H9 (cell line): ENCODE data around the gene PNO1. TPM values are rescaled to one million over a fixed set of nuclear protein-coding genes. Genes with fewer than 3 reads are reported as not detected.
A peak's percentile ranks its signal among the peaks of the same experiment; 100 is the strongest.

ENCODE experiments used
- DNase-seq: peaks from one replicate; pipeline ENCODE4 v3.0.0-alpha.2; 2017
- H2AFZ ChIP-seq: one replicate; pipeline ENCODE4 v1.6.1; 2013; ENCODE audit warnings: mild to moderate bottlenecking, low read length, control low read depth, moderate library complexity
- H2AK5ac ChIP-seq: 2 replicates; pipeline ENCODE4 v1.6.1; 2013; ENCODE audit warnings: low read length, control low read depth, mixed read lengths; ENCODE audit not compliant: insufficient read length
- H2BK120ac ChIP-seq: one replicate; pipeline ENCODE4 v1.6.1; 2013; ENCODE audit warnings: low read depth, mild to moderate bottlenecking, low read length, control low read depth, inconsistent platforms; ENCODE audit not compliant: poor library complexity, severe bottlenecking
- H2BK12ac ChIP-seq: 2 replicates; pipeline ENCODE4 v1.6.1; 2013; ENCODE audit warnings: low read length, control low read depth, mixed read lengths, low read depth; ENCODE audit not compliant: insufficient read length
- H2BK15ac ChIP-seq: 2 replicates; pipeline ENCODE4 v1.6.1; 2013; ENCODE audit warnings: low read depth, low read length, control low read depth
- H2BK20ac ChIP-seq: one replicate; pipeline ENCODE4 v1.6.1; 2013; ENCODE audit warnings: low read depth, mild to moderate bottlenecking, low read length, control low read depth, inconsistent platforms; ENCODE audit not compliant: poor library complexity, severe bottlenecking
- H2BK5ac ChIP-seq: 2 replicates; pipeline ENCODE4 v1.6.1; 2013; ENCODE audit warnings: low read length, control low read depth, mixed read lengths; ENCODE audit not compliant: insufficient read length
- H3K14ac ChIP-seq: 2 replicates; pipeline ENCODE4 v1.6.1; 2013; ENCODE audit warnings: low read length, control low read depth; ENCODE audit not compliant: insufficient read depth
- H3K18ac ChIP-seq: 2 replicates; pipeline ENCODE4 v1.6.1; 2013; ENCODE audit warnings: low read depth, mild to moderate bottlenecking, mixed read lengths, low read length, control low read depth; ENCODE audit not compliant: insufficient read length
- H3K23ac ChIP-seq: 2 replicates; pipeline ENCODE4 v1.6.1; 2013; ENCODE audit warnings: low read length, control low read depth, mixed read lengths, low read depth; ENCODE audit not compliant: insufficient read length
- H3K23me2 ChIP-seq: 2 replicates; pipeline ENCODE4 v1.6.1; 2013; ENCODE audit warnings: low read depth, mild to moderate bottlenecking, mixed read lengths, low read length, control low read depth; ENCODE audit not compliant: insufficient read length, poor library complexity, severe bottlenecking
- H3K27ac ChIP-seq: 2 replicates; pipeline ENCODE4 v1.5.1; 2013; ENCODE audit warnings: low read length, control low read depth, mixed read lengths, low read depth; ENCODE audit not compliant: insufficient read length
- H3K27me3 ChIP-seq: 2 replicates; pipeline ENCODE4 v1.6.1; 2013; ENCODE audit warnings: low read length, control low read depth, inconsistent platforms; ENCODE audit not compliant: insufficient read depth
- H3K4ac ChIP-seq: 2 replicates; pipeline ENCODE4 v1.6.1; 2013; ENCODE audit warnings: low read depth, mild to moderate bottlenecking, control low read depth, inconsistent platforms, low read length, moderate library complexity
- H3K4me1 ChIP-seq: 2 replicates; pipeline ENCODE4 v1.6.1; 2013; ENCODE audit warnings: low read length, control low read depth, inconsistent platforms; ENCODE audit not compliant: insufficient read depth
- H3K4me2 ChIP-seq: 2 replicates; pipeline ENCODE4 v1.6.1; 2013; ENCODE audit warnings: low read length, control low read depth, mixed read lengths; ENCODE audit not compliant: insufficient read length, insufficient read depth
- H3K56ac ChIP-seq: 2 replicates; pipeline ENCODE4 v1.6.1; 2013; ENCODE audit warnings: low read depth, mild to moderate bottlenecking, mixed read lengths, low read length, control low read depth; ENCODE audit not compliant: insufficient read length
- H3K79me1 ChIP-seq: 2 replicates; pipeline ENCODE4 v1.6.1; 2013; ENCODE audit warnings: low read depth, mild to moderate bottlenecking, moderate library complexity, low read length, control low read depth, inconsistent platforms; ENCODE audit not compliant: insufficient read depth, poor library complexity, severe bottlenecking
- H3K79me2 ChIP-seq: 2 replicates; pipeline ENCODE4 v1.6.1; 2013; ENCODE audit warnings: low read length, control low read depth, inconsistent platforms; ENCODE audit not compliant: insufficient read depth
- H3K9ac ChIP-seq: 2 replicates; pipeline ENCODE4 v1.6.1; 2013; ENCODE audit warnings: low read length, control low read depth, mixed read lengths; ENCODE audit not compliant: insufficient read length; ENCODE audit errors: extremely low read depth
- H3K9me3 ChIP-seq: one replicate; pipeline ENCODE4 v1.6.1; 2013; ENCODE audit warnings: low read depth, low read length, inconsistent platforms; ENCODE audit not compliant: control insufficient read depth
- H3T11ph ChIP-seq: one replicate; pipeline ENCODE4 v1.6.1; 2013; ENCODE audit warnings: mild to moderate bottlenecking, low read length, control low read depth, inconsistent platforms
- H4K20me1 ChIP-seq: one replicate; pipeline ENCODE4 v1.6.1; 2013; ENCODE audit not compliant: control insufficient read depth, insufficient read length, insufficient read depth
- H4K5ac ChIP-seq: 2 replicates; pipeline ENCODE4 v1.6.1; 2013; ENCODE audit warnings: low read depth, mild to moderate bottlenecking, mixed read lengths, low read length, control low read depth; ENCODE audit not compliant: insufficient read length
- H4K8ac ChIP-seq: replicated peaks from 2 replicates; pipeline ENCODE4 v1.6.1; 2013; ENCODE audit warnings: low read length, control low read depth, mixed read lengths, low read depth; ENCODE audit not compliant: insufficient read length
- H4K91ac ChIP-seq: 2 replicates; pipeline ENCODE4 v1.6.1; 2013; ENCODE audit warnings: low read depth, mild to moderate bottlenecking, moderate library complexity, mixed read lengths, low read length, control low read depth; ENCODE audit not compliant: insufficient read length
- H3K27ac Mint-ChIP-seq, 3 experiments: 2 replicates in 2 of 3; 3 replicates in 1 of 3; pipeline ENCODE4 v1.8.0; 2020 to 2021; ENCODE audit warnings: mixed read lengths in 3 of 3, mild to moderate bottlenecking in 1 of 3, moderate library complexity in 1 of 3
- H3K27me3 Mint-ChIP-seq: 2 replicates; pipeline ENCODE4 v1.8.0; 2021; ENCODE audit warnings: low read depth, mild to moderate bottlenecking, moderate library complexity, mixed read lengths
- H3K36me3 Mint-ChIP-seq, 3 experiments: 2 replicates in 2 of 3; 3 replicates in 1 of 3; pipeline ENCODE4 v1.8.0; 2020 to 2021; ENCODE audit warnings: low read depth in 3 of 3, mixed read lengths in 3 of 3; ENCODE audit not compliant: insufficient read depth in 1 of 3
- H3K4me1 Mint-ChIP-seq, 2 experiments: 2 replicates each; pipeline ENCODE4 v1.8.0; 2020; ENCODE audit warnings: mixed read lengths in 2 of 2
- H3K4me3 Mint-ChIP-seq, 2 experiments: 2 replicates in 1 of 2; 3 replicates in 1 of 2; pipeline ENCODE4 v1.8.0; 2020 to 2021; ENCODE audit warnings: mild to moderate bottlenecking in 2 of 2, mixed read lengths in 2 of 2, moderate library complexity in 1 of 2
- H3K9me3 Mint-ChIP-seq, 2 experiments: 2 replicates in 1 of 2; 3 replicates in 1 of 2; pipeline ENCODE4 v1.8.0; 2020; ENCODE audit warnings: mild to moderate bottlenecking in 2 of 2, mixed read lengths in 2 of 2, moderate library complexity in 1 of 2
- WGBS: extraction: QIAGEN DNeasy Blood & Tissue Kit; methylation state at CpG from one replicate; pipeline ENCODE4 v1.1.7; 2013; ENCODE audit warnings: missing lambda C conversion rate, low lambda C conversion rate, mixed read lengths; ENCODE audit not compliant: insufficient read length; ENCODE audit errors: extremely low coverage; 5-methylcytosine and 5-hydroxymethylcytosine counted together
- total RNA-seq: library from RNA; stranded (reverse); gene quantifications from 2 replicates; pipeline ENCODE4 v1.2.1, GENCODE V29; 2021
- TF ChIP-seq, protein P1 (sequence below): fragments of 200-600 bp; sonication (generic); conservative IDR thresholded peaks from 3 replicates; pipeline ENCODE4 v1.8.0; 2021; ENCODE audit warnings: antibody characterized with exemption, mild to moderate bottlenecking

Gene PNO1
- total RNA-seq, 1 experiment from 2014 or later, result 46.5 TPM

DNA sequence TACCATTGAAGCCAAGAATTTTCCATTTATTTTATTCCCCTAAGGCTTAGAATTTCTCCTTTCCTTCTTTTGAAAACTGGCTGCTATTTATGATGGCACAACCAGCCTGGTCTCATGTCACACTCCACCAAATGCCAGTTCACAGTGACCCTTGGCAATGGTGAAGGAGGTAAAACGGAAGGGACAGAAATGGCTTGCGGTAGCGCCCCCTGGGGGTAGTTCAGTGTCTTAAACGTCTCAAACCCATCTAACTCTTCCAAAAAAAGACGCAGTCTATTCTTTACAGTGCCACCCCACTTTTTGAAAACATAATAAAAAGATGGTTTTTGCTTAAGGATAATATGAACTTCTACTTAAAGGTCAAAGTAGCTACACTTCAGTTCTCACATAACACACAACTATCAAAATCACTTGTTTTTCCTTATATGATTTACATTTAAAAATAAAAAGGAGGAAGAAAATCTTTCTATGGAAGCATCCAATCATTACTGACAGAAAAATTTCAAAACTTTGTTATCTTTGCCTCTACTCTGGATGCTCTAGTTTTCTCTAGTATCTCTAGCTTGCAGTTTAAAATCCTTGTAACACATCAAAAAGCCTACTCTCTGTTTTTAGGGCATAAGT, 28.0 kb downstream of the PNO1 start:
- Histone ChIP-seq H2BK15ac (no peak overlapping the region), H3K79me2 (peaks cover 2% of the 10 kb centered on the region; the same call in 1 of the 2 replicates), H3K4ac (no peak overlapping the region), H3K56ac (no peak overlapping the region), H2BK20ac (no peak overlapping the region), H4K20me1 (no peaks in the 10 kb centered on the region), H4K8ac (no peak overlapping the region), H3K14ac (no peak overlapping the region), H3K27me3 (no peaks in the 10 kb centered on the region), H3K23me2 (no peaks in the 10 kb centered on the region), H4K5ac (no peak overlapping the region), H3K9ac (no peak overlapping the region), H2BK5ac (no peak overlapping the region), H3K27ac (no peak overlapping the region), H2AK5ac (no peak overlapping the region), H3T11ph (no peak overlapping the region), H2BK120ac (no peak overlapping the region), H3K4me2 (no peak overlapping the region), H3K9me3 (no peaks in the 10 kb centered on the region), H3K23ac (no peak overlapping the region), H3K79me1 (peaks cover 3% of the 10 kb centered on the region), H2BK12ac (no peak overlapping the region), H3K4me1 (no peaks in the 10 kb centered on the region), H2AFZ (no peak overlapping the region), H4K91ac (no peak overlapping the region), H3K18ac (no peak overlapping the region)
- no peaks in the 10 kb centered on the region for H3K9me3 Mint-ChIP-seq
- no peak overlapping the region; a peak in 1 of 7 replicates for H3K27ac Mint-ChIP-seq
- TF ChIP-seq, protein P1, sequence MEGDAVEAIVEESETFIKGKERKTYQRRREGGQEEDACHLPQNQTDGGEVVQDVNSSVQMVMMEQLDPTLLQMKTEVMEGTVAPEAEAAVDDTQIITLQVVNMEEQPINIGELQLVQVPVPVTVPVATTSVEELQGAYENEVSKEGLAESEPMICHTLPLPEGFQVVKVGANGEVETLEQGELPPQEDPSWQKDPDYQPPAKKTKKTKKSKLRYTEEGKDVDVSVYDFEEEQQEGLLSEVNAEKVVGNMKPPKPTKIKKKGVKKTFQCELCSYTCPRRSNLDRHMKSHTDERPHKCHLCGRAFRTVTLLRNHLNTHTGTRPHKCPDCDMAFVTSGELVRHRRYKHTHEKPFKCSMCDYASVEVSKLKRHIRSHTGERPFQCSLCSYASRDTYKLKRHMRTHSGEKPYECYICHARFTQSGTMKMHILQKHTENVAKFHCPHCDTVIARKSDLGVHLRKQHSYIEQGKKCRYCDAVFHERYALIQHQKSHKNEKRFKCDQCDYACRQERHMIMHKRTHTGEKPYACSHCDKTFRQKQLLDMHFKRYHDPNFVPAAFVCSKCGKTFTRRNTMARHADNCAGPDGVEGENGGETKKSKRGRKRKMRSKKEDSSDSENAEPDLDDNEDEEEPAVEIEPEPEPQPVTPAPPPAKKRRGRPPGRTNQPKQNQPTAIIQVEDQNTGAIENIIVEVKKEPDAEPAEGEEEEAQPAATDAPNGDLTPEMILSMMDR, result peak; percentile 90
- peaks cover 5 to 8% of the 10 kb centered on the region in 2 experiments; a peak in 3 of 4 replicates for H3K4me1 Mint-ChIP-seq
- peak; percentile 62 for DNase-seq
- peaks cover 7 to 35% (median 29%) of the 10 kb centered on the region in 3 experiments; a peak in 6 of 7 replicates for H3K36me3 Mint-ChIP-seq
- H3K27me3 Mint-ChIP-seq, result no peaks in the 10 kb centered on the region
- H3K4me3 Mint-ChIP-seq, result no peak overlapping the region
- no CpG with 5 or more reads among the region's 5 CpGs for WGBS
